Mammary epithelial cell (primary cell): ENCODE measurements around the gene NPB.

ENCODE experiments used
- EZH2 ChIP-seq: IDR thresholded peaks from 2 replicates; pipeline ENCODE4 v1.6.1; 2012; ENCODE audit warnings: low read length, inconsistent platforms, borderline replicate concordance
- TF ChIP-seq, protein P1 (sequence below), 2 donors: IDR thresholded peaks in 1 of 2; conservative IDR thresholded peaks in 1 of 2; 2 replicates each; pipeline ENCODE4 v1.5.1; 2011 to 2012; ENCODE audit warnings: inconsistent platforms in 2 of 2, low read length in 2 of 2, mild to moderate bottlenecking in 2 of 2, control low read depth in 1 of 2, low read depth in 1 of 2; ENCODE audit not compliant: insufficient read depth in 1 of 2; ENCODE audit errors: extremely low read depth in 1 of 2

DNA sequence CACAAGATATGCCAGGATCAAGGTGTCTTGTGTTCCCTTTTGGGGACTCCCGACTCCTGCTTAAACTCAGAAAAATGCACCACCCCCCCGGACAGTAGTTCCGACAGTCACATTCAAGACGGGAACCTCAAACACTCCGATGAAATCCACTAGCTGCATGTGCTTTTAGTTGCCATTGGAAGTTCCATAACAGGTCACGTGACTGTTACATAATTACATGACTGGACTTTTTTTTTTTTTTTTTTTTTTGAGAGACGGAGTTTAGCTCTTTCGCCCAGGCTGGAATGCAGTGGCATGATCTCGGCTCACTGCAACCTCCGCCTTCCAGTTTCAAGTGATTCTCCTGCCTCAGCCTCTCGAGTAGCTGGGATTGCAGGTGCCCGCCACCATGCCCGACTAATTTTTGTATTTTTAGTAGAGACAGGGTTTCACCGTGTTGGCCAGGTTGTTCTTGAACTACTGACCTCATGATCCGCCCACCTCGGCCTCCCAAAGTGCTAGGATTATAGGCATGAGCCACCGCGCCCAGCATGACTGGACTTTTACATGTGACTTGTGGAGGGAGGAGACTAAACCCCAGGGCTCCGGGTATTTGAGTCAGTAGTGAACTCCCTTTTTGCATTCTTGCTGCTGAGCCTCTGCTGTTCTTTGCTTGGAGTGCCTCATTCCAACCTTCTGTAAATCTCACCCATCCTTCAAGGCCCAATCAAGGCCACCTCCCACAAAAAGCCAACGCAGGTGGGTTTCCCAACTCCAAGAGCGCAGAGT, 14.4 kb downstream of the NPB start:
- TF ChIP-seq, protein P1, sequence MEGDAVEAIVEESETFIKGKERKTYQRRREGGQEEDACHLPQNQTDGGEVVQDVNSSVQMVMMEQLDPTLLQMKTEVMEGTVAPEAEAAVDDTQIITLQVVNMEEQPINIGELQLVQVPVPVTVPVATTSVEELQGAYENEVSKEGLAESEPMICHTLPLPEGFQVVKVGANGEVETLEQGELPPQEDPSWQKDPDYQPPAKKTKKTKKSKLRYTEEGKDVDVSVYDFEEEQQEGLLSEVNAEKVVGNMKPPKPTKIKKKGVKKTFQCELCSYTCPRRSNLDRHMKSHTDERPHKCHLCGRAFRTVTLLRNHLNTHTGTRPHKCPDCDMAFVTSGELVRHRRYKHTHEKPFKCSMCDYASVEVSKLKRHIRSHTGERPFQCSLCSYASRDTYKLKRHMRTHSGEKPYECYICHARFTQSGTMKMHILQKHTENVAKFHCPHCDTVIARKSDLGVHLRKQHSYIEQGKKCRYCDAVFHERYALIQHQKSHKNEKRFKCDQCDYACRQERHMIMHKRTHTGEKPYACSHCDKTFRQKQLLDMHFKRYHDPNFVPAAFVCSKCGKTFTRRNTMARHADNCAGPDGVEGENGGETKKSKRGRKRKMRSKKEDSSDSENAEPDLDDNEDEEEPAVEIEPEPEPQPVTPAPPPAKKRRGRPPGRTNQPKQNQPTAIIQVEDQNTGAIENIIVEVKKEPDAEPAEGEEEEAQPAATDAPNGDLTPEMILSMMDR (conservative IDR thresholded peaks at IDR 0.05 in 1 of 2, IDR thresholded peaks at IDR 0.05 in 1 of 2; ENCODE audit: extremely low read depth in 1 of 2, insufficient read depth in 1 of 2, low read depth in 1 of 2, low read length in 2 of 2), result no peak
- no peak for TF ChIP-seq EZH2
